SIG-M5 (cell line): Measurements from ENCODE around the gene SESTD1.
A peak's percentile ranks its signal among the peaks of the same experiment; 100 is the strongest.
"Not testable (repeated sequence)": the region's sequence is repeated elsewhere in the genome, so short reads cannot be mapped to it uniquely, and the experiment has no call there.

Experiments used
- DNase-seq: peaks from one replicate; lab custom pipeline; 2025; lab: John Stamatoyannopoulos, UW

The SESTD1 gene

GRCh38 chr2:179237209-179237946 lies 27.3 kb downstream of the SESTD1 start:
- DNase-seq = no peak

GRCh38 chr2:179235463-179236108 lies 29.0 kb downstream of the SESTD1 start:
- no peak for DNase-seq

GRCh38 chr2:179234658-179235240 lies 29.9 kb downstream of the SESTD1 start:
- DNase-seq = peak; percentile 35

GRCh38 chr2:179233626-179234430 lies 30.8 kb downstream of the SESTD1 start:
- no peak for DNase-seq

- no peak for DNase-seq
These were observed 31.5 kb downstream of the SESTD1 start for GRCh38 chr2:179233083-179233490.

GRCh38 chr2:179226961-179227259 lies 37.7 kb downstream of the SESTD1 start:
- DNase-seq = no peak

- DNase-seq = no peak
These were observed 38.2 kb downstream of the SESTD1 start for GRCh38 chr2:179226203-179226960.

GRCh38 chr2:179224361-179224760 lies 40.3 kb downstream of the SESTD1 start:
- DNase-seq = no peak

- no peak for DNase-seq
These were observed 42.6 kb downstream of the SESTD1 start for GRCh38 chr2:179222076-179222475.

GRCh38 chr2:179218848-179219594 lies 45.6 kb downstream of the SESTD1 start:
- DNase-seq = no peak

GRCh38 chr2:179214671-179215070 lies 50.0 kb downstream of the SESTD1 start:
- DNase-seq = not testable (repeated sequence)

- DNase-seq = no peak
These were observed 53.3 kb downstream of the SESTD1 start for GRCh38 chr2:179211355-179211754.

GRCh38 chr2:179208277-179208676 lies 56.4 kb downstream of the SESTD1 start:
- not testable (repeated sequence) for DNase-seq

- no peak for DNase-seq
These were observed 57.6 kb downstream of the SESTD1 start for GRCh38 chr2:179207047-179207446.

- DNase-seq = no peak
These were observed 62.8 kb downstream of the SESTD1 start for GRCh38 chr2:179201869-179202268.

GRCh38 chr2:179195926-179196590 lies 68.6 kb downstream of the SESTD1 start:
- not testable (repeated sequence) for DNase-seq

- DNase-seq = no peak
These were observed 69.5 kb downstream of the SESTD1 start for GRCh38 chr2:179195141-179195540.

- DNase-seq = no peak
These were observed 70.8 kb downstream of the SESTD1 start for GRCh38 chr2:179193759-179194394.

- DNase-seq = no peak
These were observed 73.5 kb downstream of the SESTD1 start for GRCh38 chr2:179191110-179191509.

GRCh38 chr2:179186126-179186525 lies 78.5 kb downstream of the SESTD1 start:
- no peak for DNase-seq
